GM21526 (cell line): ENCODE measurements around the gene ITGB5.
"Not testable (repeated sequence)": the region's sequence is repeated elsewhere in the genome, so short reads cannot be mapped to it uniquely, and the experiment has no call there.

Experiments
- ATAC-seq: cut with Tn5 transposase; IDR thresholded peaks from one replicate; pipeline ENCODE4 v1.9.1; 2021; ENCODE audit warnings: moderate library complexity; ENCODE audit not compliant: unreplicated experiment, low FRiP score

ITGB5 gene

DNA sequence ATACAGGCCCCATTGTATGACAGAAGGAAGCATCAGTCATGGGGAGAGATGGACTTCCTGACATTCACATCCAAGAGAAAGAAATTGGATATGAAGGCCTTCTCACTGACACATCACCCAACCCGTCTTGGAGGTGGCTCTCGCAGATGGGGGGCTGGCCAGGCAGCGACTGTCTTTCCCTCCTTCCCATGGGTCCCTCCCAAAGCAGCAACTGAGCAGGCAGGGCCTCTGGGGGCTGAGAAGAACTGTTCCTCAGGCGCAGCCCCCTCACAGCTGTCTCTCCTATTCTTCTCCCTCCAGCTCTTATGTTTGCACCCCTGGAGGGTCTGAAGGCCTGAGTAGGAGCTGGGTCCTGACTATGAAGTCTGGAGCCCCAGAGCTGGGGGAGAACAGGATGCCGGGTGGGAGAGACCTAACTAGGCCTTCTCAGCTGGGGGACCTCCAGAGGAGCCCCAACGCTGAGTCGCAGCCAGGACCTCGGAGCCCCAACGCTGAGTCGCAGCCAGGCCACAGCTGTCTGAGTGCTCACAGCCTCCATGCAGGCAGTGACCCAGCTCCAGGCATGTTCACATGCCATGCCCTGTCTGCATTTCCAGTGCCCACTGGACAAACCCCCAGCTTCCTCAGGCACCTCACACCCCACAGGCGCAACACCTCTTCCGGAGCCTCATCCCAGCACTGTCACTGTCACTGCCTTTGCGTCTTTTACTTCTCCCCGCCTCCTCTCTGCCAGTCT is 127.3 kb downstream of the ITGB5 start:
- no peak for ATAC-seq

DNA sequence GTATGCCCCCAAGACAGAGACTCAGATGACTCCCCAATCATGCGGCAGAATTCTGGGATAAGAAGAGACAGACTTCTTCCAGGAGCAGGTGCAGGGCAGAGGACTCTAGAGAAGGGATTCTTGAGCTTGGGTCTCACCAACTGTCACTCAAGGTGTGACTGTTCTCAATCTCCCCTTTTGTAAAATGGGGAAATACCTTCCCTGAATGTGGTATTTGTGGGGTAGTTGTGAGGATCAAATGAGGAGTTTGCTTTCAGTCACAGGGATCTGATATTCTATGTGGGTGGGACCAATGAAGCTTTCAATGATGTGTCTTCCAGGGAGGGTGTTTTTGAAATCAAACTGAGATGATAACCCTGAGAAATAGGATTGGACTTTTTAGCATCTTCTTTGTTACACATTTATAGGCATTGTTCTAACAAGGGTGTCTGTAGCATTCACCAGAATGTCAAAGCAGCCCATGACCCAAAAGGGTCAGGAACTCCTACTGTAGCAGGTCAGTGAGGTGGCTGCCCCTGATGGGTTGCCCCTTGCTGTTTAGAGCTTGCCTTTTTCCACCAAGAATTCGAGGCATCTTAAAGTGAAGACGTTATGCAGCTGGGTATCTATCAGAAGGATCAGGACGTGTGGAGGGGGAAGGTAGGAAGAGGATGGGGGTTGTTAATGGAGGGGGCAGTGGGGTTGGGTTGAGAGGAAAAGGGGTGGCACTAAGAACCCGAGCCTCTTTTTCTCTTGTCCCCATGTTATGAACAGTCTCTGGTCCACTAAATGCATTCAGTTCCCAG is 128.1 kb downstream of the ITGB5 start:
- ATAC-seq, result no peak

DNA sequence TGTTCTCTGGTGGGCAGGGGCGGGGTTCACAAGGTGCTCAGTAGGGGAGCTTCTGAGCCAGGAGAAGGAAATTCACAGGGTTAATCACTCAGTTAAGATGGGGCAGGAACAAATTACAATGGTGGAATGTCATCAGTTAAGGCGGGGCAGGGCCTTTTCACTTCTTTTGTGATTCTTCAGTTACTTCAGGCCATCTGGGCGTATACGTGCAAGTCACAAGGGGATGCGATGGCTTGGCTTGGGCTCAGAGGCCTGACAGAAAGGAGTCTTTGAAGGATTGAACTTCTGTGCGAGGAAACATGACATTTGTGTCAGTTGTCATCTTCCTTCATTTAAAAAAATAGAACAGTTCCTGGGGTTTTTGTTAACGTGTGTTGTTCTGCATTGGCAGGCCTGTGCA is 129.2 kb downstream of the ITGB5 start:
- ATAC-seq, result not testable (repeated sequence)

DNA sequence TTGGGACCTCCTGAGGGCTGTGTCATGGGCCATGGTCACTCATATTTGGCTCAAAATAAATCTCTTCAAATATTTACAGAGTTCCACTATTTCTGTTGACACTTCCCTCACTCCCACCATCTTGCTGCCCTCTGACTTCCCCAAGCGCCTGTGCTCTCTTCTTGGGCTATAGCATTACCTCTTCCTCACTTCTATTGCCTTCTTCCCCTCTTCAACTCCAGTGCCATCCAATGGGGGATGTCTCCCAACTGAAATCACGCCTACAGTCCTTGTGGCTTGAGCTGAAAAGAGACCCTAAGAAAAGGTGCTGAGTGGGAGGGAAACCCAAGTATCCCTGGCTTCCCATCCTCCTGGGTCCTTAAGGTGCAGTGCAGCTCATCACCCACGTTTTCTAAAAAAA is 135.1 kb downstream of the ITGB5 start:
- no peak for ATAC-seq

DNA sequence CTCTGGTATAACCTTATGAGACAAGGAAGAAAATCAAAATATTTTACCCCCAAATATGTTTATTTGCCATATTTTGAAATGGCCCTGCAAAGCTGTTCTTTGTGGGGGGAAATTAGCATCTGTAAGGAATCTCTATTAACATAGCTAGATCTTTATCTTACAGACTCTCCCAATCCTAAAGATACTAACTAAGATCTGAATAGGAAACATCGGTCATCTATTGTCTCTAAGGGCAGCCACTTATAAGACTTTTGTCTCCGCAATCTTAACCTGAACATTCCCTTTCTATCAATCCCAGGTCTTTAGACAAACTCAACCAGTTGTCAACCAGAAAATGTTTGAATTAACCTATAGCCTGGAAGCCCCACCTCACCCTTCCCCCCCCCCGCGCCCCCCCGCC is 135.7 kb downstream of the ITGB5 start:
- no peak for ATAC-seq

DNA sequence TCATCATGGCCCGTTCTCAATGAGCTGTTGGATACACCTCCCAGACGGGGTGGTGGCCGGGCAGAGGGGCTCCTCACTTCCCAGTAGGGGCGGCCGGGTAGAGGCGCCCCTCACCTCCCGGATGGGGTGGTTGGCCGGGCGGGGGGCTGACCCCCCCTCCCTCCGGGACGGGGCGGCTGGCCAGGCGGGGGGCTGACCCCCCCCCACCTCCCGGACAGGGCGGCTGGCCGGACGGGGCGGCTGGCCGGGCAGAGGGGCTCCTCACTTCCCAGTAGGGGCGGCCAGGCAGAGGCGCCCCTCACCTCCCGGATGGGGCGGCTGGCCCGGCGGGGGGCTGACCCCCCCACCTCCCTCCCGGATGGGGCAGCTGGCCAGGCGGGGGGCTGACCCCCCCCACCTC is 137.3 kb downstream of the ITGB5 start:
- not testable (repeated sequence) for ATAC-seq

DNA sequence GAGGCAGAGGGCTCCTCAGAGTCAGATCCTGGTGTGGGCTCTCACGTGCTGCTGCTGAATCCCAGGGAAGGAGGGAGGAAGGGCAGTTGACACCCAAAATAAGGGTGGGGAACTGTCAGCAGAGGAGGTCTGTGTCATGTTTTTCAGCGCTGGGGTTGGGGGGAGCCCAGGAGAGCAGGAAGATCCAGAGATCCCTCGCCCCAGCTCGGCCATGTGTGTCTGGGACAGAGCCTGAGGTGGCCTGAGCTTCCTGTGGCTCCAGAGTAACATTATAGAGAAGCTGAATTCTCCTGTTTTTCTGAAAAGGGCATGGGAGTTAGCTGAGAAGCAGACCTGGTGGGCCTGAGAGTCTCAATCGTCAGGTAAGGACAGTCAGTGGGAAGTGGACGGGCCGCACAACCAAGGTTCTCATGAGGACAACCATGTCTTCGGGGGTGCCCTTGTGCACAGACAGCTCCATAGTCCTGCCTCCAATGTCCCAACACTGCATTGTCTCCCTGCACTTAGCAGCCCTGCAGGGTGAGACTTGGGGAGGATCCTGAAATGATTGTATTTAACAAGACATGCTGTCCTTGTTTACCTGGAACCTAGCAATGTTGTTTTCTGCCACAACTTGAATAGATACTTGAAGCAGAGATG is 138.5 kb downstream of the ITGB5 start:
- ATAC-seq, result no peak

DNA sequence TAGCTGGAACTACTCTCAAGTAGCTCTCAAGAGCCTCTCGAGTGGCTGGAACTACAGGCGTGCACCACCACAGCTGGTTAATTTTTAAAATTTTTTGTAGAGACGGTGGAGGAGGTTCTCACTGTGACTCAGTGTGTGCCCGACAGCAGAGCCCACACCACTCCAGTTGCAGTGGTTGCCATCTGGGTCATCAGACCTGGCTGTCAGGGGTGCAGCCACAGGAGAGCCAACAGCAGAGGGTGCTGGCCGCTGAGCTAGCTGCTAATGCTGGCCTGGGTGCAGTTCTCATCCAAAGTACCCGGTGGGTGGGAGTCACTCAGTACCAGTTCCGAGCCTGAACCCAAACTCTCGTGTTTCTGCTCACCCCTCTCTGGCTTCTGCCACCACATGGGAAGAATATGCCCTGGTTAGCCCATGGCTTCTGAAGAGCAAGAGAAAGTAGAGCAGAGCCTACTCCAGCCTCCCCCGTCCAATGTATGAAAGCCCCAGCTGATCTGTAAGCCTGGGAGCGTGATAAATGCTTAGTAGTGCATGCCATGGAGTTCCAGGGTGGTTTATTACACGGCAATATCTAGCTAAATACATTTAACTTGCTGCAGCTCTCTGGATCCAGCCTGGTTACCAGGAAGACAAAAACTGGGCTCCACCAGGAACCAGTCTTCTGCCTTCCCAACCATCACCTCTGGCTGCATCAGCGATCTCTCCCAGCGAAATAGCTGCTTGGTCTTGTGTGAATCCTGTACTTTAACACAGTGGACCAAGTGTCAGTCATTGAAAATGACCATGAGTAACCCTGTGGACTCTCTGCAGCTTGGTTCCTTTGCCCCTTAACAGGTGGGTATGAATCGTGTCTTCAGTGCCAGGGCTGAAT is 139.8 kb downstream of the ITGB5 start:
- no peak for ATAC-seq

DNA sequence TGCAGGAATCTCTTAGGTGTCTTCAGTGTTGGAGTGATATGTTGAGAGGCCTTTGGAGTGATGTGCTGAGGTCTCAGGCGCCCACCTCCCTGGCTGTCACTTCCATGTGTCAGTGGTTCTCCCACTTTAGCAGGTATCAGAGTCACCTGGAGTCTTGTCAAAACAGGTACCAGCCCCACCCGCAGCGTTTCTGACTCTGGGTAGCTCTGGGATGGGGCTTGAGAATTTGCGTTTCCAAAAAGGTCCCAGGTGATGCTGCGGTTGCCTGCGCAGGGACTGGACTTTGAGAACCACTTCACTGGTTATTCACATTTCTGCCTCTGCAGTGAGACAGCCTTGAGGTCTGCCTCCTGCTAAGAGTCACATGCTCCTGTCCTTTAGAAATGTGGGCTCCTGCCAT is 141.4 kb downstream of the ITGB5 start:
- ATAC-seq, result no peak

DNA sequence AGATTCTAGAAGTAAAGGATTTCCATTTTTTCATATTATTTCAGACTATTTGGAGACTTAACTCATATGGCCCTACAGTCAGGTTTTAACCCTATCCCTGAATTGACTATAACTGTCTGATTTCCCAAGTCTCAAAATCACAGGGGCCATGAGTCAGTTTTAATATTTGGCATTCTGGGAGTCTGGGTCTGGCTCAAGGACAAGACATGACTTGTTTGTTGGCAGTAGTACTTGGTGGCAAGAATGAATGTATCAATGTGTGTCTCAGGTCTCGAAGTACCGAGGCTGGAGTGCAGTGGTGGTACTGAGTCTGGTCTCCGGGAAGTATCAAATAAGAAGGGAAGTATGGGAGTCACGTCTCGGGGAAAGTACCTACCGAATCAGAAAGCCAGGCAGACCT is 146.1 kb downstream of the ITGB5 start:
- ATAC-seq, result no peak

DNA sequence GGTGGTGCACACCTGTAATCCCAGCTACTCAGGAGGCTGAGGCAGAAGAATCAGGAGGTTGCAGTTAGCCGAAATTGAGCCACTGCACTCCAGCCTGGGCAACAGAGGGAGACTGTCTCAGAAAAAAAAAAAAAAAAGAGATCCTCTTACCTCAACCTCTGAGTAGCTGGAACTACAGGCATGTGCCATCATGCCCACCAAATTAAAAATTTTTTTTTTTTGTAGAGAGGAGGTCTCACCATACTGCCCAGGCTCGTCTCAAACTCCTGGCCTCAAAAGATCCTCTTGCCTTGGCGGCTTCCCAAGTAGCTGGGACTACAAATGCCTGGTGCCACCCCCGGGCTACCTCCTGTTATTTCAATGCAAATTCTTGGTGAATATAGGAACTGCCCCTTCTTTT is 155.4 kb downstream of the ITGB5 start:
- ATAC-seq, result no peak

DNA sequence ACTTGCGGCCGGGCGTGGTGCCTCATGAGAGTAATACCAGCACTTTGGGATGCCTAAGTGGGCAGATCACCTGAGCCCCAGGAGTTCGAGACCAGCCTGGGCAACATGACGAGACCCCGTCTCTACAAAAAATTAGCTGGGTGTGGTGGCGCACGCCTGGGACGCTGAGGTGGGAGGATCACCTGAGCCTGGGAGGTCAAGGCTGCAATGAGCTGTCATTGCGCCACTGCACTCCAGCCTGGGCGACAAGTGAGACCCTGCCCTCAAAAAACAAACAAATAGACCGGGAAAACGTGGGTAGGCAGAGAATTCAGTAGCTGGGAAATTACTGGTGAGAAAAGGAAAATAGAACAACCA is 156.2 kb downstream of the ITGB5 start:
- ATAC-seq, result no peak

DNA sequence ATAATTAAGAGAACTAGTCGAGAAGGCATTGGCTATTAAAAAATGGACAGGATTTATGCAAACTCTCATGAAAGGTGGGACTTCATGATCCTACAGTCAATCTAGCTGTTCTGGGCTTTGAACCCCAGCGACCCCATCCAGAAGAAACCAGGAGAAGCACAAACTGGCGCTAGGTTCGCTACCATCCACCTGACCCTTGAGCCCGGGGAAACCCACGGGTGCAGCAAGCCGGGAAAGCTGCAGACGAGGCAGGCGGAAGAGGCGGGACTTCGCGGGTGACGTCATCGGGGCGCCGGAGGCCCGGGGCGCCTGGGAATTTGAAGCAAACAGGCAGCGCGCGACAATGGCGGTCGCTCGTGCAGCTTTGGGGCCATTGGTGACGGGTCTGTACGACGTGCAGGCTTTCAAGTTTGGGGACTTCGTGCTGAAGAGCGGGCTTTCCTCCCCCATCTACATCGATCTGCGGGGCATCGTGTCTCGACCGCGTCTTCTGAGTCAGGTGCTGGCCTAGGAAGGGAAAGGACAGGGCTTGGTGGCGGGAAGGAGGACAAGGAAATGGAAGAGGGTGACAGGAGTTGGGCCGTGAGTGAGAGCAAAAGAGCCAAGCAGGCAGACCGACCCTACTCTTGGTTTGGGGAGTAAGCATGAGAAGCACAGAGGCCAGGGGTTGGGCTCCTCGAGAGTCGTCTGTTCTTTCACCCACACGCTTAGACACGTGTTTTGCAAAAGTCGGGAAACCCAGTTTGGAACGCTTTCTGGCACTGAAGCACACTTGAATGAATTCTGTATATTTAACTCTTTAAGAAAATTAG is 156.8 kb downstream of the ITGB5 start, which contains the start of gene UMPS:
Gene UMPS (plus strand): TSS at position 324 of the 812 bp plus-strand sequence. CDS start 20 bp downstream, at position 344.
- peak; percentile 96 for ATAC-seq

DNA sequence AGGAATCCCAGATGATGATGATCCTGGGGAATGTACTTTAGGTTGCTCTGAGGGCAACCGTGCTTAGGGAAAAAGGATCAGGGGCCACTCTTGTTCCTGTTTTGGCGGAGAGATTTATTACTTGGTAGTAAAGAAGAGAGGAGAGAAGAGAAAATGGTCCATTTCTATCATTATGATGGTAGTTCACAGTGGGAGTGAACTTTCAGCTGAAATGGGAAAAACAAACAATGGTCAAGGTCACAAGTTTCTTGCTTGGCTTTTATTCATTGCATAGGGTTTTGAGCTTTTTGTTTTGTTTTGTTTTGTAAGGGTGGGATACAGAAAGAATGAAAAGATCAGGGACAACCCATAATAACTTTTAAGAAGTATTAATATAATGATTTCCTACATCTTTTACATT is 164.6 kb downstream of the ITGB5 start:
- ATAC-seq, result no peak

DNA sequence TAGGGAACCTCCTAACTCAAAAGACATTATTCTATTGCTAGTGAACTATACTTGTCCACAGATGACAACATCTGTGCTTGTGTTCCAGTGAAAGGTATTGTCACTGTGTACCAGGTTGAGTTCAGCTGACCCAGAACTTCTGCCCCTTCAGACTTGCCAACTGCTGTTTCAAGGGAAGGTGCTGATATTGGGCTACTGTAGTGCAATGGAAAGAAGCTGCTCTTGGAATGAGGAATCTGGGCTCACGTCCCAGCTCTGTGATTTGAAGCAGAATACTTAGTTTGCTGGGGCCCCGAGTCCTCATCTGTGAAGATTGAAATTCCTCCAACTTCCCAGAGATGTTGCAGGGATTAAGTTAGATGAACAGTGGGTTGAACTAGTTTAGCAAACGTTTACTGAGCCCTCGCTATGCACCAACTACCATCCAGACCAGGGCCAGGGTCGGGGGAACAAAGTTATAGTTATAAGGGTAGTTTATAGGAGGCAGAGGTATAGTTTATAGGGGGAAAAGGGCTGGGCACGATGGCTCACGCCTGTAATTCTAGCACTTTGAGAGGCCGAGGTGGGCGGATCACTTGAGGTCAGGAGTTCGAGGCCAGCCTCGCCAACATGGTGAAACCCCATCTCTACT is 172.8 kb downstream of the ITGB5 start:
- no peak for ATAC-seq
